Ishikawa (cell line): Measurements from ENCODE around the gene PPIL4.

Experiments used
- CEBPB ChIP-seq: IDR thresholded peaks from 2 replicates; pipeline ENCODE4 v1.6.1; 2012
- CREB1 ChIP-seq: IDR thresholded peaks from 2 replicates; pipeline ENCODE4 v1.6.1; 2012; ENCODE audit warnings: low read depth
- EGR1 ChIP-seq: IDR thresholded peaks from 2 replicates; pipeline ENCODE4 v1.6.1; 2012
- EP300 ChIP-seq: IDR thresholded peaks from 2 replicates; pipeline ENCODE4 v1.6.1; 2012; ENCODE audit warnings: borderline replicate concordance
- FOXM1 ChIP-seq: IDR thresholded peaks from 2 replicates; pipeline ENCODE4 v1.6.1; 2012; ENCODE audit warnings: low read depth, borderline replicate concordance
- MAX ChIP-seq: IDR thresholded peaks from 2 replicates; pipeline ENCODE4 v1.6.1; 2012
- NFIC ChIP-seq: IDR thresholded peaks from 2 replicates; pipeline ENCODE4 v1.6.1; 2012
- RAD21 ChIP-seq: IDR thresholded peaks from 2 replicates; pipeline ENCODE4 v1.6.1; 2012; ENCODE audit warnings: low read depth
- REST ChIP-seq: IDR thresholded peaks from 2 replicates; pipeline ENCODE4 v1.6.1; 2012; ENCODE audit warnings: low read depth, mild to moderate bottlenecking
- TAF1 ChIP-seq: IDR thresholded peaks from 2 replicates; pipeline ENCODE4 v1.6.1; 2012; ENCODE audit warnings: low read depth, mild to moderate bottlenecking
- TCF12 ChIP-seq: IDR thresholded peaks from 2 replicates; pipeline ENCODE4 v1.6.1; 2012; ENCODE audit warnings: low read depth
- TEAD4 ChIP-seq: IDR thresholded peaks from 2 replicates; pipeline ENCODE4 v1.6.1; 2012
- YY1 ChIP-seq: IDR thresholded peaks from 2 replicates; pipeline ENCODE4 v1.6.1; 2012; ENCODE audit warnings: low read depth
- ZBTB7A ChIP-seq: IDR thresholded peaks from 2 replicates; pipeline ENCODE4 v1.6.1; 2012; ENCODE audit warnings: low read depth
- TF ChIP-seq, protein P1 (sequence below): IDR thresholded peaks from 2 replicates; pipeline ENCODE4 v1.6.1; 2012

PPIL4 gene

GRCh38 chr6:149545258-149545753 is 537 bp downstream of the PPIL4 start:
- TF ChIP-seq RAD21 (no peak), YY1 (no peak), TEAD4 (no peak), TCF12 (no peak), REST (no peak), NFIC (no peak), CEBPB (no peak), TAF1 (no peak), MAX (no peak), EP300 (no peak), CREB1 (no peak), ZBTB7A (no peak), FOXM1 (no peak), EGR1 (no peak)
- TF ChIP-seq, protein P1, sequence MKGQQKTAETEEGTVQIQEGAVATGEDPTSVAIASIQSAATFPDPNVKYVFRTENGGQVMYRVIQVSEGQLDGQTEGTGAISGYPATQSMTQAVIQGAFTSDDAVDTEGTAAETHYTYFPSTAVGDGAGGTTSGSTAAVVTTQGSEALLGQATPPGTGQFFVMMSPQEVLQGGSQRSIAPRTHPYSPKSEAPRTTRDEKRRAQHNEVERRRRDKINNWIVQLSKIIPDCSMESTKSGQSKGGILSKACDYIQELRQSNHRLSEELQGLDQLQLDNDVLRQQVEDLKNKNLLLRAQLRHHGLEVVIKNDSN, result no peak

GRCh38 chr6:149544646-149545257 is 1.1 kb downstream of the PPIL4 start:
- TF ChIP-seq RAD21, result no peak
- TF ChIP-seq EP300, result no peak
- TF ChIP-seq ZBTB7A, result no peak
- TF ChIP-seq MAX, result no peak

DNA sequence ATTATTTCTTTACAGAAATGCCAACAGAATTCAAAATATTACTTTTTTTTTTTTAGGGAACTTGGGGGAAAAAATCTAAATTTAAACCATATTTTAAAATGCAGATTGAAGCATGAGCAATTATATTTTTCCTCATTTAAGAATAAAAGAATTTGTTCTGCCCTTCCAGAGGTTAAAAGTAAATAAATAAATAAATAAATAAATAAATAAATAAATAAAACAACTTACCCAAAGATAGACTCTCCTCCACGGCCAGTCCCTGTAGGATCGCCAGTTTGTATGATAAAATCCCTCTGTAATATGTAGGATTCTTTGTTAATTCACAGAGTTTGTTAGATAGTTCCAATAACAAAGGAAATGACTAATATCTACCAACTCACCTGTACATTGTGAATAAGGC is 4.7 kb downstream of the PPIL4 start:
- no peak for TF ChIP-seq RAD21
- no peak for TF ChIP-seq CREB1
- TF ChIP-seq TCF12, result no peak
- TF ChIP-seq CEBPB, result no peak
- no peak for TF ChIP-seq TEAD4
- TF ChIP-seq REST, result no peak
- TF ChIP-seq, protein P1, result no peak
- no peak for TF ChIP-seq YY1

DNA sequence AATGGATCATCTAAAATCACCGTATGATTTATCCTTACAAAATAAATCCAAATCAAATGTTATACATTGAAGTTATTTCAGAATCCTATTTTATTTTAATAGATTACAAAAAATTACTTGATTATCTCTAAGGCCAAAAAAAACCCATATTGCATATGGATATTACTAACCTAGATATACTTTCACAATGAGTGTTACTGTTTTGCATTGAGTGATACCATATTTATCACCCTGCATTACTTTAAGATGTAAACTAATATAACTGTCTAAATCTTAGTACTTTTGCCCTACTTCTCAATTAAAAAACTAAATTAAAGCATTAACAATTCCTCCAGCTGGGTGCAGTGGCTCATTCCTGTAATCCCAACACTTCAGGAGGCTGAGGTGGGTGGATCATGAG is 11.1 kb downstream of the PPIL4 start:
- TF ChIP-seq YY1 (no peak), NFIC (no peak), ZBTB7A (no peak), REST (no peak), FOXM1 (no peak), EP300 (no peak), TCF12 (no peak), TEAD4 (no peak), CREB1 (no peak), TAF1 (no peak), EGR1 (no peak)
- TF ChIP-seq, protein P1, result no peak

DNA sequence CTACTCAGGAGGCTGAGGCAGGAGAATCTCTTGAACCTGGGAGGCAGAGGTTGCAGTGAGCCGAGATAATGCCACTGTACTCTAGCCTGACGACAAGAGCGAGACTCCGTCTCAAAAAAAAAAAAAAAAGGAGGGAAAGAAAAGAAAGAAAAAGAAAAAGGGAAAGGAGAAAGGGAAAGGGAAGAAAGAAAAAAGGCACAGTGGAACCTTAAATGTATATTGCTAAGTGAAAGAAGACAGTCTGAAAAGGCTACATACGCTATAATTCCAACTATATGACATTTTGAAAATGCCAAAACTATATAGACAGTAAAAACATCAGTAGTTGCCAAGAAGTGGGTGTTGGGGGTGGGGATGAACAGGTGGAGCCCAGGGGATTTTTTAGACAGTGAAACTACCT is 16.2 kb downstream of the PPIL4 start:
- no peak for TF ChIP-seq FOXM1
- TF ChIP-seq REST, result no peak
- no peak for TF ChIP-seq EGR1
- no peak for TF ChIP-seq MAX
- no peak for TF ChIP-seq CEBPB
- no peak for TF ChIP-seq ZBTB7A
- TF ChIP-seq TAF1, result no peak
- no peak for TF ChIP-seq TEAD4
- TF ChIP-seq RAD21, result no peak
- TF ChIP-seq NFIC, result no peak
- TF ChIP-seq EP300, result no peak
